Mucosa of rectum (tissue), 2 donors: Measurements from ENCODE around the gene FIBIN.

Experiments used
- H3K27ac ChIP-seq, 2 donors: one replicate each; pipeline ENCODE4 v1.7.0; 2013; ENCODE audit warnings: inconsistent platforms in 2 of 2, low read depth in 2 of 2, low read length in 2 of 2
- H3K27me3 ChIP-seq, 2 donors: one replicate each; pipeline ENCODE4 v1.7.0; 2013; ENCODE audit warnings: low read length in 2 of 2; ENCODE audit not compliant: control insufficient read depth in 2 of 2, insufficient read depth in 2 of 2
- H3K36me3 ChIP-seq, 2 donors: one replicate each; pipeline ENCODE4 v1.7.0; 2013; ENCODE audit warnings: low read length in 2 of 2; ENCODE audit not compliant: control insufficient read depth in 2 of 2, insufficient read depth in 2 of 2
- H3K4me1 ChIP-seq, 2 donors: one replicate each; pipeline ENCODE4 v1.7.0; 2013; ENCODE audit warnings: low read length in 2 of 2, mild to moderate bottlenecking in 1 of 2; ENCODE audit not compliant: control insufficient read depth in 2 of 2, insufficient read depth in 2 of 2
- H3K4me3 ChIP-seq, 2 donors: one replicate each; pipeline ENCODE4 v1.7.0; 2013; ENCODE audit warnings: low read length in 2 of 2
- H3K9ac ChIP-seq, 2 donors: one replicate each; pipeline ENCODE4 v1.7.0; 2013; ENCODE audit warnings: low read length in 2 of 2, low read depth in 1 of 2, mild to moderate bottlenecking in 1 of 2
- H3K9me3 ChIP-seq, 2 donors: one replicate each; pipeline ENCODE4 v1.7.0; 2013; ENCODE audit warnings: low read length in 2 of 2; ENCODE audit not compliant: control insufficient read depth in 2 of 2
- donor health status: healthy.
- donor health status: Normal muscosa, but diverticular disease.

Gene FIBIN

DNA sequence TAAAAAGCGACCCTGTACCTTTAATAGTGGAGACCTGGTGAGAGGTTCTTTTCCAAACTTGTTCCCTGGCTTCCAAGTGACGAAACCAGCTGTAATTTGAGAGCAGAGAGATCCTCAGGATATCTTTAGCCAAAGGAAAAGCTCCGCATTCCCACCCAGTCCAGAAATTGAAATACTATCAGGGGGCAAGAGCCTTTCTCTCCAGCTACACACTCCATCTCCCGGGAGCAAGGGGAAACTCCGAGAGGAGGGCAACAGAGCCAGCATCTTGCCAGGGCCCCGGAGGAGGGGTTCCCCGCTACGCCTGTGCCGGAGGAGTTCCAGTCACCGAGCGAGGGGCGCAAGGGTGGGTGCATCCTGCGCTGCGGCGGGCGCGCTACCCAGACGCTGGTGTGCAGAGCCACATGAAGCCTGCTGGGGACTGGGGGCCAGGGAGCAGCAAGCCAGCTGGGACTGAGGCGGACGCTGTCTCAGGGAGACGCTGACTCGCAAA is at the start of gene FIBIN:
Gene FIBIN (plus strand): TSS at position 148 of the 493 bp plus-strand sequence. CDS start 415 bp downstream, outside the sequence.
- no peaks in the 10 kb centered on the region for H3K4me1 ChIP-seq
- H3K27me3 ChIP-seq = no peaks in the 10 kb centered on the region
- H3K4me3 ChIP-seq = peak within 1 kb of the TSS; percentile 54 to 68
- H3K9me3 ChIP-seq = no peaks in the 10 kb centered on the region
- H3K27ac ChIP-seq = peak within 1 kb of the TSS; percentile 10 to 28
- no peaks in the 10 kb centered on the region for H3K36me3 ChIP-seq
- H3K9ac ChIP-seq = peak within 1 kb of the TSS; percentile 28 to 57

DNA sequence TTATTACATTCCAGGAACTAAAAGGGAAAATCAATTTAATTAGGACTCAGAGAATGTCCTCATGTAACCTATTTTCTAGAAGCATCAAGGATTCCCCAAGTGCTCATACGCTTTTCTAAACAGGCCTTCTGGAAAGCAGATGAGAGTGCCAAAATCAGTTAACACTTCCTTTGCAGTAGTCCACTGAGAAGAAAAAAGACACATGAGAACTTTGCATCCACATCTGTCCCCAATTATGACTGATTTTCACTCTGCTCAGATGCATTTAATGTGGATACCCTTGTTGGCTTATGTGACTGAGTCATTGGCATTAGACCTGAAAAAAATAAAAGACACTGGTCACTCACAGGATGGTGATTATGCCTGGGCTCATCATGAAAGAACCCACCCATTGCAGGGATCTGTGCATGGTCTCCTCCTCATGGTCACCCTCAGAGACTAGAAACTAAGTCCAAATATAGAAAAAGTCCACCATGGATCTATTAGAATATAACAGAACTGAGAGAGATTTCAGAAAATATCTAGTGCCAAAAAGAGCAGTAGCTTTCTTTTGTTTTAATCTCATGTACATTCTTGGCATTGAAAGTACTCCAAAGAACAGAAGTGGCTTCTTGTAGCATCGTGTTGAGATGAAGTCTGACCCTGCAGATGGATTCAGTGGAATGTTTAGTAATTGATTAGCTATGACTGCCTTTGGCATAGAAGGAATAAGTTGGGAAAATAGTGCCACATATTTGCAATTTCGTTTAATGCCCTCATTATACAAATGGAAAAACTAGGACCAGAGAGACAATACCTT is 48.8 kb upstream of the FIBIN start:
- no peak overlapping the region for H3K4me3 ChIP-seq
- no peaks in the 10 kb centered on the region for H3K4me1 ChIP-seq
- H3K9me3 ChIP-seq = no peaks in the 10 kb centered on the region
- no peak overlapping the region for H3K9ac ChIP-seq
- H3K27ac ChIP-seq = no peak overlapping the region
- H3K36me3 ChIP-seq = no peaks in the 10 kb centered on the region
- H3K27me3 ChIP-seq = no peaks in the 10 kb centered on the region

DNA sequence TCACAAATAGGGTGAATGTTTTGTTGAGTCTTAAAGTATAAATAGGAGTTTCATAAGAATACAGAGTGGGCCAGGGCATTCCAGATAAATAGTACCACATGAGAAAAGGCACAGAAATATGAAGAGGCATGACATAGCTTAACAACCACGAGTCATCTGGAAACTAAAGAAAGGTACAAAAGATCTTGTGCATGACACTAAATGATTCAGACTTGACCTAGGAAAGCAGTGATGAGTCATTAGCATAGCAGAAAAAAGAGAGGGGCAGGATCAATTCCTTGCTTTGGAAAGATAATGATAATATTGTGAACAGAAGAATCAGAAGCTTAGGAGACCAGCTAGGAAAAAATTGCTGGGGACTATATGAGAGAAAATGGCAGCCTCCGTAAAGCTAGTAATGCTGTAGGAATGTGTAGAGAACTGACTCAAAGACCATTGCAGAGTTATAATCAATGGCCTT is 47.6 kb upstream of the FIBIN start:
- Histone ChIP-seq H3K4me1 (no peaks in the 10 kb centered on the region), H3K9me3 (no peaks in the 10 kb centered on the region), H3K27me3 (no peaks in the 10 kb centered on the region), H3K4me3 (no peak overlapping the region), H3K9ac (no peak overlapping the region), H3K27ac (no peak overlapping the region), H3K36me3 (no peaks in the 10 kb centered on the region)

DNA sequence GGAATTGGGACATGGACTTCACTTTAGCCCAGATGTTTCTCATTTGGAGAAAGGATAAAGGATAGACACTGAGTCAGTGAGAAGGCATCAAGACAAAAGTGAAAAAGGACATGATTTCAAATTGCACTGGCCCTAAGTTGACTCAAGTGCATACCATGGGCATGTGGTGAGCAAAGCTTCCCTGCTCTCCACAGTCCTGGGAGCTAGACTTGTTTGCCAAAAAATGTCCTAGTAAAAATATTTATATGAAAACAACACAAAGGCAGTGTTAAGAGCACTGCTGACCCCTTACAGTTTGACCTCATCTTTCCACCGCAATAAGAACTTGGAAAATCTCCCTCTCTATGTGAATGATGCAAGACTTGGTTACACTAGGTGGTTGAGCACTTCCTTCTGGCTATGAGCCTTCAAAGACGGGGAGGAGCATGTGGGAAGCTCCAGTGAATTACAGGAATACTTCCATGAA is 46.5 kb upstream of the FIBIN start:
- H3K36me3 ChIP-seq = no peaks in the 10 kb centered on the region
- no peak overlapping the region for H3K9ac ChIP-seq
- H3K9me3 ChIP-seq = no peaks in the 10 kb centered on the region
- H3K27ac ChIP-seq = peak overlapping the region in 1 of 2 donors; percentile 9
- no peaks in the 10 kb centered on the region for H3K4me1 ChIP-seq
- H3K27me3 ChIP-seq = no peaks in the 10 kb centered on the region
- no peak overlapping the region for H3K4me3 ChIP-seq

DNA sequence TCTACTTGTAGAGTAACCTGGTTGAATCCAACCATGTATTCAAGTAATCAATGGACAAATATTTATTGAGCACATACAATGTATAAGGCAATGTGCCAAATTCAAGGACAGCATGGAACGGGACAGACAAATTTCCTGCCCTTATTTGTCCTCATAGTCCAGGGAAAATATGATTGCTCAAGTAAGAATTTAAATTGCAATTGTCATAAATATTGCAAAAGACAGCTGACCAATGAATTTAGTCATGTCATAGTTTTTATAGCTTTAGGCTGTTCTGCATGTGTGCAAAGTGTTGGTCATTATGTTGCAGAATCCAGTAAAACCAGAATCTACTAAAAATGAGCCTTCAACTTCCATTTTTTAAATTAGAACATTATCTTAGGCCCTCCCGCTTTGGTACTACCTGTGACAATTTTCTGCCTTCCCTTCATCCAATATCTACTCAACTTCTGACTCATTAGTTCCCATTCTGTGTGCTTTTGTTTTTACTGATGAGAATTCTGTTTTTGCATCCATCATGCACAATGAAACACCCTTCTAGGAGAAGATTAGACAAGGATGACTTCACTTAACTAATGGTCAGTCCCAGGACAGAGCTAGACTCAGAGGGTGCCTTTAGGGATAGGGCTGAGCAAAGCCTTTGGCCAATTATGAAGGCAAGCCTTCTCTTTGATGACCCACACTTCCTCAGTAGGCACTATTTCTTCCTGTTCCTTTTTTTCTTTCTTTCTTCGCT is 45.8 kb upstream of the FIBIN start:
- H3K4me1 ChIP-seq = no peaks in the 10 kb centered on the region
- H3K27ac ChIP-seq = no peak overlapping the region
- no peaks in the 10 kb centered on the region for H3K27me3 ChIP-seq

DNA sequence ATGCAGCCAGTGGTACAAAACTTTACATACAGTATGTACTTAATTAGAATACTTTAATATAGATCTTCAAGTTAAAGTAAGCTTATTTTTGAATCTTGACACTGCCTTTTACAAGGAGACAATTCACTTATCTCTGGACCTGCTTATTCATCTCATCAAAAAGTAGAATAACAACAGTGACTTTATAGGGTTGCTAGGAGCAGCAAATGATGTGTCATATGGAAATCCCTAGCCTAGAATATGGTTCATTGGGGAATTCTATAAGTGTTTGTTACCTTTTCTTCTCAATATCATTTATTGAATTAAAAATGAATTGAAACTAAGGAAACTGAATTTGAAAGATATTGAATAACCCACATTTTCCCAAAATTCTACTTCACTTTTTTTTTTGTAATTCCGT is 45.0 kb upstream of the FIBIN start:
- Histone ChIP-seq H3K27ac (no peak overlapping the region), H3K9ac (no peak overlapping the region), H3K36me3 (no peaks in the 10 kb centered on the region), H3K4me1 (no peaks in the 10 kb centered on the region), H3K4me3 (no peak overlapping the region), H3K27me3 (no peaks in the 10 kb centered on the region), H3K9me3 (no peaks in the 10 kb centered on the region)

More for the DNA sequence above, 45.8 kb upstream of the FIBIN start:
- H3K36me3 ChIP-seq = no peaks in the 10 kb centered on the region
- H3K9ac ChIP-seq = no peak overlapping the region
- H3K4me3 ChIP-seq = no peak overlapping the region
- no peaks in the 10 kb centered on the region for H3K9me3 ChIP-seq

DNA sequence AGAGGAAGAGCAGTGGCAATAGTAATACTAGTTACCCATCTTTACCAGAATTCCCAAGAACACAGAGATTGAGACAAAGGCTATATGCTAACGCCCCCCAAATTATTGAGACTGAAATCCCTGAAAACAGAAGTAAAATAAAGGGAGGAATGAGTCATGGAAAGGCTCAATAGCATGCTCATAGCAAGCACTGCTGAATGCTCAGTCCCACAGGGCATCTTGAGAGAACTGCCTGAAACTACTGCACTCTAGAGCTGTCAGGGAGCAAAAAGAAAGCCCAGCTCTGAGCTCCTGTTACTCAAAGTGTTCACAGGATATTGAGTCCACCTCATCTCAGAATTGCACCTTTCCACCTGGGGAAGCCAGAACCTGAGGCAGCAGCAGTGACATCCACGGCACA is 44.1 kb upstream of the FIBIN start:
- Histone ChIP-seq H3K4me1 (no peaks in the 10 kb centered on the region), H3K27ac (no peak overlapping the region), H3K4me3 (no peak overlapping the region), H3K36me3 (no peaks in the 10 kb centered on the region), H3K9ac (no peak overlapping the region), H3K9me3 (no peaks in the 10 kb centered on the region), H3K27me3 (no peaks in the 10 kb centered on the region)

DNA sequence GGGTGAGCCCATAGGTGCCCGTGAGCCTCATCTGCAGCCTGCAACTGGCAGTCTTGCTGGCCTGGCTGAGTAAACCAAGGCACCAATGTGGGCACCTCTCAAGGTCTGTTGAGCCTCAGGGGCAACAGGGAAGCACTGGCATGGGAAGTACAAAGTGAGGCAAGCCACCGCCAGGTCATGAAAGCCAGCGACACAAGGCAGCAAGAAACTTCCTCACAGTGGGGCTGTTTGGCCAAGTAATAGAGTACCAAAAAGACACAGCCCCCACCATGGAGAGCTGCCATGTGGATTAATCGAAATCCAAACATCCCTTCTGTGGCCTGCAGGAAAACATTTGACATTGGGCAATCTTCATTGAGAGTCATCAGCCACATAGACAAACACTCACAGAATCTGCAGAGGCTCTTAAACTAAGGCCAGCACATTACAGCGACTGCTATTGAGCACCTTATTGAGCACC is 43.6 kb upstream of the FIBIN start:
- no peaks in the 10 kb centered on the region for H3K27me3 ChIP-seq
- H3K27ac ChIP-seq = no peak overlapping the region
- H3K36me3 ChIP-seq = no peaks in the 10 kb centered on the region
- no peak overlapping the region for H3K9ac ChIP-seq
- no peak overlapping the region for H3K4me3 ChIP-seq
- H3K4me1 ChIP-seq = no peaks in the 10 kb centered on the region
- no peaks in the 10 kb centered on the region for H3K9me3 ChIP-seq

DNA sequence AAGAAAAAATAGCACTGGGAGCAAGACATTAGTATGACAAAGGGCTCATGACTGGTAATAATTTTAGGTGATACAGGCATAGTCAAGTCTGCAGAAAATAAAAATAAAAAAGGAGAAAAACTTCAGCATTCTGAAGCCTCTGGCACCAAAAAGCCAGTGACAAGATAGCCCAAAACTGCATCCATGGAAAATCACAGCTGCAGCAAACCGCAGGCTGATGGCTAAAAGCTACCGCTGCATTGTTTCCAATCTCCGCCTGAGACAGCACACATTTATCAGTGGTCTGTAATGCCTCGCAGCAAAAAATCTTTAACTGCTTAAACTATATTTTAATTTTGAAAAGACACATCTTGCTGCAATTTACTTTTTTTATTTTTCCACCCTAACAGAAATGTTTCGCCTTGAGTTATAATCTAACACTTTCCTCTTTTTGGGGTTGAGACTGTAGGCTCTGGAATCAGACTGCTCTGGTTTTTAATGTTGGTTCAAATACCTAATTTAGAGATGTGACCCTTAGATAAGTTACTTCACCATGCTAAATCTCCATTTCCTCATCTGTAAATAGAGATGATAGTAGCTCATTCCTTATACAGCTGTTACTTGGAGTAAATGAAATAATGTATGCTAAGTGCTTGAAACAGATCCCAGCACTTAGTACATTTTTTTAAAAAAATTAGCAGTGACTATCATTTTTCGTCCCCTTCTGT is 42.0 kb upstream of the FIBIN start:
- Histone ChIP-seq H3K4me3 (no peak overlapping the region), H3K4me1 (no peaks in the 10 kb centered on the region), H3K36me3 (no peaks in the 10 kb centered on the region), H3K27me3 (no peaks in the 10 kb centered on the region), H3K9me3 (no peaks in the 10 kb centered on the region), H3K9ac (no peak overlapping the region), H3K27ac (no peak overlapping the region)
